PFSK-1 (cell line): Measurements from ENCODE around the gene MIA.

ENCODE experiments used
- FOXP2 ChIP-seq: optimal IDR thresholded peaks from 2 replicates; pipeline ENCODE3; 2011; ENCODE audit warnings: borderline replicate concordance, control low read depth, inconsistent platforms; ENCODE audit not compliant: insufficient read depth; ENCODE audit errors: extremely low read length, extremely low read depth
- POLR2AphosphoS5 ChIP-seq: IDR thresholded peaks from 2 replicates; pipeline ENCODE4 v1.6.1; 2012; ENCODE audit warnings: low read depth, mild to moderate bottlenecking, control low read depth, low read length, moderate library complexity
- SIN3A ChIP-seq: IDR thresholded peaks from 2 replicates; pipeline ENCODE4 v1.6.1; 2012; ENCODE audit warnings: mild to moderate bottlenecking, low read length, moderate library complexity, borderline replicate concordance; ENCODE audit not compliant: insufficient read depth
- TAF1 ChIP-seq: IDR thresholded peaks from 2 replicates; pipeline ENCODE4 v1.6.1; 2012; ENCODE audit warnings: low read length, control low read depth, borderline replicate concordance; ENCODE audit not compliant: insufficient read depth
- TF ChIP-seq, protein P1 (sequence below), 2 experiments: IDR thresholded peaks; 2 replicates each; pipeline versions ENCODE4 v1.6.1 to v1.8.0; 2011 to 2012; ENCODE audit warnings: low read depth in 2 of 2, low read length in 2 of 2, control low read depth in 1 of 2, inconsistent platforms in 1 of 2, mild to moderate bottlenecking in 1 of 2, moderate library complexity in 1 of 2; ENCODE audit not compliant: insufficient read depth in 1 of 2

MIA gene

DNA sequence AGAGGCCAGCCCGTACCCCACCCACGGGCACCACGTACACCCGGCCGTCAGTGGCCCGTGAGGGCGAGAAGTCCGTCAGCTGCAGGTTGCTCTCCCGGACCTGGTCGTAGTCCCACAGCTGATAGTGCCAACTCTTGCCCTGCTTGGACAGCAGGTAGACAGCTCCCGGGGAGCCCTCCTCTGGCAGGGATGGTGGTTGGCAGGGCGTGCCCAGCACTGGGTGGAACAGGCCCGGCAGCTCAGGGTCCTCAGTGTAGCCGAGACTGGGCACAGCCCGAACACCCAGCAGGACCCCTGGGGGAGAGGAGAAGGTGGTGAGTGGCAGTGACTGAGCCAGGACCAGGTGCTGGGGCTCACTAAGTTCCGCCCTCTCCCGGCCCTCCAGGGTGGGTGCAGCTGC, 32.8 kb upstream of the MIA start:
- TF ChIP-seq, protein P1, sequence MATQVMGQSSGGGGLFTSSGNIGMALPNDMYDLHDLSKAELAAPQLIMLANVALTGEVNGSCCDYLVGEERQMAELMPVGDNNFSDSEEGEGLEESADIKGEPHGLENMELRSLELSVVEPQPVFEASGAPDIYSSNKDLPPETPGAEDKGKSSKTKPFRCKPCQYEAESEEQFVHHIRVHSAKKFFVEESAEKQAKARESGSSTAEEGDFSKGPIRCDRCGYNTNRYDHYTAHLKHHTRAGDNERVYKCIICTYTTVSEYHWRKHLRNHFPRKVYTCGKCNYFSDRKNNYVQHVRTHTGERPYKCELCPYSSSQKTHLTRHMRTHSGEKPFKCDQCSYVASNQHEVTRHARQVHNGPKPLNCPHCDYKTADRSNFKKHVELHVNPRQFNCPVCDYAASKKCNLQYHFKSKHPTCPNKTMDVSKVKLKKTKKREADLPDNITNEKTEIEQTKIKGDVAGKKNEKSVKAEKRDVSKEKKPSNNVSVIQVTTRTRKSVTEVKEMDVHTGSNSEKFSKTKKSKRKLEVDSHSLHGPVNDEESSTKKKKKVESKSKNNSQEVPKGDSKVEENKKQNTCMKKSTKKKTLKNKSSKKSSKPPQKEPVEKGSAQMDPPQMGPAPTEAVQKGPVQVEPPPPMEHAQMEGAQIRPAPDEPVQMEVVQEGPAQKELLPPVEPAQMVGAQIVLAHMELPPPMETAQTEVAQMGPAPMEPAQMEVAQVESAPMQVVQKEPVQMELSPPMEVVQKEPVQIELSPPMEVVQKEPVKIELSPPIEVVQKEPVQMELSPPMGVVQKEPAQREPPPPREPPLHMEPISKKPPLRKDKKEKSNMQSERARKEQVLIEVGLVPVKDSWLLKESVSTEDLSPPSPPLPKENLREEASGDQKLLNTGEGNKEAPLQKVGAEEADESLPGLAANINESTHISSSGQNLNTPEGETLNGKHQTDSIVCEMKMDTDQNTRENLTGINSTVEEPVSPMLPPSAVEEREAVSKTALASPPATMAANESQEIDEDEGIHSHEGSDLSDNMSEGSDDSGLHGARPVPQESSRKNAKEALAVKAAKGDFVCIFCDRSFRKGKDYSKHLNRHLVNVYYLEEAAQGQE (IDR thresholded peaks at IDR 0.05; ENCODE audit: insufficient read depth in 1 of 2, low read depth in 2 of 2, low read length in 2 of 2) = no peak
- no peak for TF ChIP-seq TAF1
- no peak for TF ChIP-seq FOXP2
- TF ChIP-seq POLR2AphosphoS5 = no peak
- TF ChIP-seq SIN3A = no peak

DNA sequence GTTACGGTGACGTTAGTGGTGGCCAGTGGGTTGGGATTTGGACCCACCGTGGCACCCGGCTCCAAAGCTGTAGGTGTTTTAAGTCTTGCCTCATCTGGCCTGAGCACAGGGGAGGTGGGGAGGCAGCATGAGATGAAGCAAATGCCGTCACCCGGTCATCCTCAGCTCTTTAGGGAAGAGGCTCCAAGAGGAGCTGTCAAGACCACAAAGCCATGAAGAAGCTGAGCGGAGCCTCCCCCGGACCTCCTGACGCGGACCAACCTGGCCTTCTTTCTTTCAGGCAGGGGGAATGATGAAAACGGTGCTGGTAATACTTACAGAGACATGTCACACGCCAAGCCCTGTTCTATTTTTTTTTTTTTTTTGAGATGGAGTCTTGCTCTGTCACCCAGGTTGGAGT, 32.4 kb upstream of the MIA start:
- TF ChIP-seq POLR2AphosphoS5 = no peak
- no peak for TF ChIP-seq FOXP2
- no peak for TF ChIP-seq SIN3A
- TF ChIP-seq, protein P1 (IDR thresholded peaks at IDR 0.05; ENCODE audit: insufficient read depth in 1 of 2, low read depth in 2 of 2, low read length in 2 of 2) = no peak
- TF ChIP-seq TAF1 = no peak

DNA sequence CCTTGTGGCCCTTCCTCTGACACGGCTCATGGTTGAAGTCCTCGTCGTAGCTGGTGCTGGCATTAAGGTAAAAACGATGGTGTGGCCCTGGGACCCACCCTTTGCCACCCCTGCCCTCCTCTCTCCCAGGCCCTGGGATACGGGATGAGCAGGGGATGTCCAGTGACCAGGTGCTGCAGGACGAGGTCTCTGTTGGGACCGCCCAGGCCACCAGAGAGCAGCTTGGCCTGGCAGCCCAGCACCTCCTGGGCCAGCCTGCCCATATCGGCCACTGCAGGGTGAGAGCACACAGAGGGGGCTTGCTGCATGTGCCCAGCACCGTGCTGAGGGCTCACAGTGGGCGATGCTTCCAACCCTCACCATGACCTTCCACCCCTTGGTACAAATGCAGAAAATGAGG, 31.4 kb upstream of the MIA start:
- TF ChIP-seq, protein P1 (IDR thresholded peaks at IDR 0.05; ENCODE audit: insufficient read depth in 1 of 2, low read depth in 2 of 2, low read length in 2 of 2) = no peak
- TF ChIP-seq TAF1 = no peak
- no peak for TF ChIP-seq FOXP2
- no peak for TF ChIP-seq POLR2AphosphoS5
- TF ChIP-seq SIN3A = no peak

DNA sequence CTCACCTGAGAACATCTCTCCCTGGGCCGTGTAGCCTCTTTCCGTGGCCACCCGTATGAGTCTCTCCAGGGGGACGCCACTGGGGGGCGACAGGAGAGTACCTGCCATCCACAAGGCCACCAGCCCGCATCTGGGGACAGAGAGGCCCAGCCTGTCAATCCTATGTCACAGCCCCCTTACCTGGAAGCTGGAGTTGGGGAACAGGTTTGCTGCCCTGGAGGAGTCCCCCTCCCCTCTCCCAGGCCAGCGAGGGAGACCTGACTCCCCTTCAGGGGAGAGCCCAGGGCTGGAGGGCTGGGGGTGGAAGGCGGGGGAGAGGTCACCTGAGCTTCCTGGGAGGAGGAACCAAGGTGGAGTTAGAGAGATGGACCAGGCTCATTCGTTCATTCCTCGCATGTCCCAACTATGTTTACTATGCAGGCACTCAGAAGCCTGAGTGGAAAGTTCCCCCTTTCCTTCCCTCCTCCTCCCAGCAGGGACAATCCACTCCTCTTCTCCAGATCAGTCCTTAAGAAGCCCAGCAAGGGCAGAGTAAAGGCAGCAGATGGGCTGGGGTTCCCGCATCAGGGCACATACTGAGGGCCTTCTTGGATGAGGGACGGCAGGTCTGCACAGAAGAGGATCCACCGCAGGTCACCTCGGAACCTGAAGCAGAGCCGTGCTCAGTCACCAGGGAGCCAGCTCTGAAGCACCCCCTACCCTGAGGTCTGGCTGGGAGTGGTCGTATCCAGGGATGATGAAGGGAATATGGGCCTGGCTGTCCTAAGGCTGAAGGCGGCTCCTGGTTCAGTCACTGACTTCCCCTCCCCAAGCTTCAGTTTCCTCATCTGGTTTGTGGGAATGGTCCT, 30.5 kb upstream of the MIA start:
- no peak for TF ChIP-seq FOXP2
- TF ChIP-seq POLR2AphosphoS5 = no peak
- TF ChIP-seq SIN3A = no peak
- no peak for TF ChIP-seq TAF1
- TF ChIP-seq, protein P1 (IDR thresholded peaks at IDR 0.05; ENCODE audit: insufficient read depth in 1 of 2, low read depth in 2 of 2, low read length in 2 of 2) = no peak
